Body of pancreas (tissue), 4 donors: ENCODE data around the gene ERVV-1. TPM values are rescaled to one million over a fixed set of nuclear protein-coding genes. Genes with fewer than 3 reads are reported as not detected.

Source experiments
- ATAC-seq: fragments of 150-250 bp; one replicate; pipeline ENCODE4 v1.9.1; 2016
- DNase-seq, 4 donors: peaks; one replicate each; pipeline ENCODE4 v3.0.0-alpha.2; 2019
- H3K27ac ChIP-seq, 4 donors: fragments of 200-600 bp; sonication (generic); 1 replicate in 3 of 4; 2 replicates in 1 of 4; pipeline versions ENCODE4 v1.5.1 to v1.6.1; 2016 to 2019; ENCODE audit warnings: mild to moderate bottlenecking in 1 of 4, mixed read lengths in 1 of 4, moderate library complexity in 1 of 4
- H3K27me3 ChIP-seq, 2 donors: fragments of 200-600 bp; sonication (generic); one replicate each; pipeline ENCODE4 v1.6.0; 2016; ENCODE audit warnings: mild to moderate bottlenecking in 1 of 2
- H3K36me3 ChIP-seq, 2 donors: fragments of 200-600 bp; sonication (generic); replicated peaks in 1 of 2; 2 replicates each; pipeline ENCODE4 v1.5.1; 2016; ENCODE audit warnings: low read depth in 2 of 2; ENCODE audit not compliant: insufficient read depth in 1 of 2
- H3K4me1 ChIP-seq: fragments of 200-600 bp; sonication (generic); one replicate; pipeline ENCODE4 v1.6.0; 2016
- H3K4me3 ChIP-seq, 2 donors: fragments of 200-600 bp; sonication (generic); 1 replicate in 1 of 2; 2 replicates in 1 of 2; pipeline ENCODE4 v1.5.1; 2016 to 2019
- H3K9me3 ChIP-seq, 3 donors: fragments of 200-600 bp; sonication (generic); 1 replicate in 2 of 3; 2 replicates in 1 of 3; pipeline ENCODE4 v1.5.1; 2016
- CTCF ChIP-seq, 7 experiments: fragments of 450-650 bp in 4 of 7; fragments of 200-600 bp in 3 of 7; sonication (generic) in 3 of 7; IDR thresholded peaks; one replicate each; pipeline ENCODE4 v1.5.1; 2016 to 2019; ENCODE audit warnings: antibody characterized with exemption in 7 of 7
- POLR2A ChIP-seq, 3 donors: fragments of 450-650 bp; IDR thresholded peaks; one replicate each; pipeline ENCODE4 v1.6.1; 2016; ENCODE audit warnings: antibody characterized with exemption in 3 of 3, mild to moderate bottlenecking in 2 of 3
- WGBS, 2 donors: methylation state at CpG; one replicate each; pipeline ENCODE4 v1.1.5; 2017; 5-methylcytosine and 5-hydroxymethylcytosine counted together
- intact Hi-C: fragments of 100-400 bp; cut with DNase I; formaldehyde crosslinking; loops from one replicate; pipeline ENCODE4 v1.15.1; 2023
- total RNA-seq, 2 donors: library from RNA; depleted of rRNA; stranded (reverse); fragments of >200 nt; gene quantifications; one replicate each; pipeline ENCODE4 v1.1.0, GENCODE V29; 2016

The ERVV-1 gene
- total RNA-seq, 2 donors from 2014 or later: not detected

GRCh38 chr19:53004242-53004641 lies 9.5 kb upstream of the ERVV-1 start:
- DNase-seq: no peak

GRCh38 chr19:53007200-53007599 lies 6.5 kb upstream of the ERVV-1 start:
- Histone ChIP-seq H3K27me3 (no peaks in the 10 kb centered on the region), H3K4me3 (no peak overlapping the region), H3K27ac (no peak overlapping the region), H3K36me3 (no peaks in the 10 kb centered on the region), H3K9me3 (no peaks in the 10 kb centered on the region), H3K4me1 (no peaks in the 10 kb centered on the region)
- WGBS, 2 donors: 58 to 76% methylated on average over 7 of the region's 7 CpGs
- TF ChIP-seq POLR2A (IDR thresholded peaks at IDR 0.05): no peak
- TF ChIP-seq CTCF (IDR thresholded peaks at IDR 0.05): no peak
- no peak for ATAC-seq
- DNase-seq: no peak
- intact Hi-C loops: no loop called here

More at GRCh38 chr19:53004242-53004641, 9.5 kb upstream of the ERVV-1 start:
- intact Hi-C loops: no loop called here
- 75 to 79% methylated on average over 4 to 5 of the region's 5 CpGs for WGBS, 2 donors
- Histone ChIP-seq H3K4me3 (no peak overlapping the region), H3K4me1 (no peaks in the 10 kb centered on the region), H3K9me3 (no peaks in the 10 kb centered on the region), H3K36me3 (no peaks in the 10 kb centered on the region), H3K27ac (no peak overlapping the region), H3K27me3 (no peaks in the 10 kb centered on the region)
- TF ChIP-seq POLR2A (IDR thresholded peaks at IDR 0.05): no peak
- no peak for TF ChIP-seq CTCF (IDR thresholded peaks at IDR 0.05)
- no peak for ATAC-seq

- ATAC-seq (no peak), DNase-seq (no peak)
- intact Hi-C loops: no loop called here
- H3K27me3 ChIP-seq: no peaks in the 10 kb centered on the region
- no peak overlapping the region for H3K27ac ChIP-seq
- H3K4me3 ChIP-seq: no peak overlapping the region
- no peaks in the 10 kb centered on the region for H3K36me3 ChIP-seq
- no peak for TF ChIP-seq CTCF (IDR thresholded peaks at IDR 0.05)
- no peak for TF ChIP-seq POLR2A (IDR thresholded peaks at IDR 0.05)
- no peaks in the 10 kb centered on the region for H3K9me3 ChIP-seq
- no peaks in the 10 kb centered on the region for H3K4me1 ChIP-seq
- 53 to 65% methylated on average over 5 of the region's 5 CpGs for WGBS, 2 donors
Observed at GRCh38 chr19:53007606-53008005, 6.1 kb upstream of the ERVV-1 start.

GRCh38 chr19:53008061-53008778 lies 5.5 kb upstream of the ERVV-1 start:
- no peak overlapping the region for H3K27ac ChIP-seq
- no peaks in the 10 kb centered on the region for H3K9me3 ChIP-seq
- H3K27me3 ChIP-seq: no peaks in the 10 kb centered on the region
- ATAC-seq: no peak
- H3K4me3 ChIP-seq: no peak overlapping the region
- no peak for DNase-seq
- no peaks in the 10 kb centered on the region for H3K36me3 ChIP-seq
- intact Hi-C loops: no loop called here
- 73 to 83% methylated on average over 25 of the region's 25 CpGs for WGBS, 2 donors
- TF ChIP-seq CTCF (IDR thresholded peaks at IDR 0.05): no peak
- no peak for TF ChIP-seq POLR2A (IDR thresholded peaks at IDR 0.05)
- H3K4me1 ChIP-seq: no peaks in the 10 kb centered on the region

GRCh38 chr19:53010494-53010893 lies 3.2 kb upstream of the ERVV-1 start:
- WGBS, 2 donors: 26 to 48% methylated on average over 7 to 9 of the region's 9 CpGs
- no peak for ATAC-seq

More at GRCh38 chr19:53010494-53010893, 3.2 kb upstream of the ERVV-1 start:
- no peak for DNase-seq
- intact Hi-C loops: no loop called here
- TF ChIP-seq CTCF (IDR thresholded peaks at IDR 0.05) (no peak), POLR2A (IDR thresholded peaks at IDR 0.05) (no peak)
- H3K27me3 ChIP-seq: no peaks in the 10 kb centered on the region
- H3K4me1 ChIP-seq: no peaks in the 10 kb centered on the region
- H3K9me3 ChIP-seq: peaks cover 0 to 5% (median 0%) of the 10 kb centered on the region in 3 donors
- H3K4me3 ChIP-seq: no peak overlapping the region
- no peaks in the 10 kb centered on the region for H3K36me3 ChIP-seq
- no peak overlapping the region for H3K27ac ChIP-seq
